Fibroblast of lung (primary cell): ENCODE measurements around the gene SCAF1.

Experiments
- CTCF ChIP-seq, 2 donors: IDR thresholded peaks in 1 of 2; conservative IDR thresholded peaks in 1 of 2; 1 replicate in 1 of 2; 2 replicates in 1 of 2; pipeline ENCODE4 v1.5.1; 2011 to 2012; ENCODE audit warnings: low read length in 2 of 2, control low read depth in 1 of 2, inconsistent platforms in 1 of 2, low read depth in 1 of 2, mild to moderate bottlenecking in 1 of 2
- EZH2 ChIP-seq: IDR thresholded peaks from 2 replicates; pipeline ENCODE4 v1.5.1; 2012; ENCODE audit warnings: low read length, control low read depth, mild to moderate bottlenecking; ENCODE audit errors: missing control alignments

GRCh38 chr19:49613374-49613773 is 28.6 kb upstream of the SCAF1 start:
- TF ChIP-seq CTCF (conservative IDR thresholded peaks at IDR 0.05 in 1 of 2, IDR thresholded peaks at IDR 0.05 in 1 of 2; ENCODE audit: low read depth in 1 of 2, low read length in 2 of 2): no peak
- TF ChIP-seq EZH2: no peak
